HEK293 (cell line): Measurements from ENCODE around the gene GAL.
"Not testable (repeated sequence)": the region's sequence is repeated elsewhere in the genome, so short reads cannot be mapped to it uniquely, and the experiment has no call there.

ENCODE experiments used
- CTCF ChIA-PET: fragments of 350-600 bp; formaldehyde crosslinking; extraction: SDS; loops from one replicate; lab custom pipeline; 2021; ENCODE audit warnings: antibody characterized with exemption; lab: Yijun Ruan, JAX
- POLR2A ChIA-PET: fragments of 300-600 bp; formaldehyde crosslinking; extraction: SDS; loops from one replicate; lab custom pipeline; 2020; ENCODE audit warnings: antibody characterized with exemption, inconsistent platforms; lab: Yijun Ruan, JAX
- H3K27ac ChIP-seq: fragments of 200-500 bp; sonication (Bioruptor generic); 2 replicates; pipeline ENCODE4 v1.5.1; 2014; ENCODE audit warnings: low read depth, low read length, control low read depth, inconsistent platforms; ENCODE audit errors: extremely low read depth
- H3K36me3 ChIP-seq, 2 experiments: fragments of 200-500 bp in 1 of 2; sonication (Bioruptor generic) in 1 of 2; 1 replicate in 1 of 2; 2 replicates in 1 of 2; pipeline ENCODE4 v1.5.1; 2014 to 2017; ENCODE audit warnings: inconsistent platforms in 2 of 2, low read length in 2 of 2; ENCODE audit not compliant: control insufficient read depth in 2 of 2, insufficient read depth in 1 of 2
- H3K4me1 ChIP-seq: fragments of 200-500 bp; sonication (Bioruptor generic); 2 replicates; pipeline ENCODE4 v1.5.1; 2014; ENCODE audit warnings: mild to moderate bottlenecking, low read length, inconsistent platforms; ENCODE audit not compliant: control insufficient read depth, insufficient read depth
- H3K4me3 ChIP-seq: 2 replicates; pipeline ENCODE4 v1.5.1; 2011; ENCODE audit warnings: low read depth, mild to moderate bottlenecking, control low read depth, low read length, moderate library complexity
- H3K9me3 ChIP-seq: fragments of 200-500 bp; sonication (Bioruptor generic); 2 replicates; pipeline ENCODE4 v1.5.1; 2014; ENCODE audit warnings: low read depth, low read length, inconsistent platforms; ENCODE audit not compliant: control insufficient read depth, insufficient read depth
- GLI2 ChIP-seq: fragments of 450-650 bp; formaldehyde crosslinking; IDR thresholded peaks from 2 replicates; pipeline ENCODE4; 2017; ENCODE audit warnings: missing biosample characterization, missing genetic modification characterization, low read depth, borderline replicate concordance
- KLF10 ChIP-seq: fragments of 450-650 bp; IDR thresholded peaks from 2 replicates; pipeline ENCODE4 v1.5.1; 2018; ENCODE audit warnings: missing biosample characterization, mild to moderate bottlenecking, missing genetic modification characterization
- PBX3 ChIP-seq: sonication (generic); formaldehyde crosslinking; IDR thresholded peaks from 2 replicates; pipeline ENCODE4 v1.8.1; 2022; ENCODE audit warnings: mild to moderate bottlenecking, moderate library complexity, missing genetic modification reagents
- ZBTB21 ChIP-seq: fragments of 450-650 bp; formaldehyde crosslinking; IDR thresholded peaks from 2 replicates; pipeline ENCODE4 v1.5.1; 2017; ENCODE audit warnings: missing biosample characterization, missing genetic modification characterization
- ZIC2 ChIP-seq: fragments of 450-650 bp; formaldehyde crosslinking; IDR thresholded peaks from 2 replicates; pipeline ENCODE4 v1.5.1; 2016; ENCODE audit warnings: missing biosample characterization, missing genetic modification characterization
- ZNF121 ChIP-seq: fragments of 450-650 bp; formaldehyde crosslinking; IDR thresholded peaks from 2 replicates; pipeline ENCODE4 v1.5.1; 2016; ENCODE audit warnings: missing biosample characterization, missing genetic modification characterization
- ZNF223 ChIP-seq: fragments of 450-650 bp; formaldehyde crosslinking; IDR thresholded peaks from 2 replicates; pipeline ENCODE4 v1.5.1; 2016; ENCODE audit warnings: missing biosample characterization, missing genetic modification characterization
- ZNF23 ChIP-seq: fragments of 450-650 bp; formaldehyde crosslinking; IDR thresholded peaks from 2 replicates; pipeline ENCODE4 v1.5.1; 2016; ENCODE audit warnings: missing biosample characterization, missing genetic modification characterization, borderline replicate concordance
- ZNF366 ChIP-seq: fragments of 450-650 bp; formaldehyde crosslinking; conservative IDR thresholded peaks from 2 replicates; pipeline ENCODE4 v1.5.1; 2016; ENCODE audit warnings: missing biosample characterization, missing genetic modification characterization
- ZNF514 ChIP-seq: fragments of 450-650 bp; formaldehyde crosslinking; IDR thresholded peaks from 2 replicates; pipeline ENCODE4 v1.5.1; 2016; ENCODE audit warnings: missing biosample characterization, missing genetic modification characterization
- ZNF530 ChIP-seq: fragments of 450-650 bp; formaldehyde crosslinking; IDR thresholded peaks from 2 replicates; pipeline ENCODE4 v1.5.1; 2016; ENCODE audit warnings: low read depth, missing biosample characterization, missing genetic modification characterization
- ZNF785 ChIP-seq: fragments of 450-650 bp; formaldehyde crosslinking; IDR thresholded peaks from 2 replicates; pipeline ENCODE4 v1.5.1; 2016; ENCODE audit warnings: missing biosample characterization, missing genetic modification characterization
- ZNF792 ChIP-seq: fragments of 450-650 bp; formaldehyde crosslinking; IDR thresholded peaks from 2 replicates; pipeline ENCODE4 v1.5.1; 2016; ENCODE audit warnings: missing biosample characterization, missing genetic modification characterization
- ZSCAN4 ChIP-seq: fragments of 450-650 bp; formaldehyde crosslinking; IDR thresholded peaks from 2 replicates; pipeline ENCODE4 v1.5.1; 2017; ENCODE audit warnings: missing biosample characterization, missing genetic modification characterization
- TF ChIP-seq, protein P1 (sequence below): fragments of 450-650 bp; formaldehyde crosslinking; IDR thresholded peaks from 2 replicates; pipeline ENCODE4 v1.5.1; 2016; ENCODE audit warnings: missing biosample characterization, missing genetic modification characterization
- TF ChIP-seq, protein P2 (sequence below): fragments of 450-650 bp; formaldehyde crosslinking; IDR thresholded peaks from 2 replicates; pipeline ENCODE4 v1.5.1; 2016; ENCODE audit warnings: missing biosample characterization, missing genetic modification characterization

Gene GAL, protein sequence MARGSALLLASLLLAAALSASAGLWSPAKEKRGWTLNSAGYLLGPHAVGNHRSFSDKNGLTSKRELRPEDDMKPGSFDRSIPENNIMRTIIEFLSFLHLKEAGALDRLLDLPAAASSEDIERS

GRCh38 chr11:68684385-68685356 lies at the start of gene GAL:
Gene GAL (plus strand): TSS chr11:68684544. CDS start chr11:68684924, 380 bp downstream.
- no peaks in the 10 kb centered on the region; the same call in 1 of the 2 replicates for H3K4me1 ChIP-seq
- ChIA-PET POLR2A (interaction anchor here (0.6 kb wide), 1 partner anchor 269 kb away, joined by 5 read pairs; no protein-coding TSS in a partner anchor), CTCF (no interaction called here)
- H3K36me3 ChIP-seq = no peaks in the 10 kb centered on the region
- TF ChIP-seq PBX3 = no peak
- TF ChIP-seq KLF10 (tag by site-specific recombination) = no peak
- TF ChIP-seq ZBTB21 (tag by site-specific recombination) = no peak
- TF ChIP-seq ZSCAN4 (tag by site-specific recombination) = no peak
- no peak for TF ChIP-seq ZNF530 (tag by site-specific recombination)
- TF ChIP-seq, protein P1, sequence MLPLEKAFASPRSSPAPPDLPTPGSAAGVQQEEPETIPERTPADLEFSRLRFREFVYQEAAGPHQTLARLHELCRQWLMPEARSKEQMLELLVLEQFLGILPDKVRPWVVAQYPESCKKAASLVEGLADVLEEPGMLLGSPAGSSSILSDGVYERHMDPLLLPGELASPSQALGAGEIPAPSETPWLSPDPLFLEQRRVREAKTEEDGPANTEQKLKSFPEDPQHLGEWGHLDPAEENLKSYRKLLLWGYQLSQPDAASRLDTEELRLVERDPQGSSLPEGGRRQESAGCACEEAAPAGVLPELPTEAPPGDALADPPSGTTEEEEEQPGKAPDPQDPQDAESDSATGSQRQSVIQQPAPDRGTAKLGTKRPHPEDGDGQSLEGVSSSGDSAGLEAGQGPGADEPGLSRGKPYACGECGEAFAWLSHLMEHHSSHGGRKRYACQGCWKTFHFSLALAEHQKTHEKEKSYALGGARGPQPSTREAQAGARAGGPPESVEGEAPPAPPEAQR (tag by site-specific recombination) = no peak
- no peak for TF ChIP-seq ZNF223 (tag by site-specific recombination)
- no peak for TF ChIP-seq ZIC2 (tag by site-specific recombination)
- no peak for TF ChIP-seq ZNF366
- no peak for TF ChIP-seq ZNF23
- no peak for TF ChIP-seq GLI2 (tag by site-specific recombination)
- TF ChIP-seq, protein P2, sequence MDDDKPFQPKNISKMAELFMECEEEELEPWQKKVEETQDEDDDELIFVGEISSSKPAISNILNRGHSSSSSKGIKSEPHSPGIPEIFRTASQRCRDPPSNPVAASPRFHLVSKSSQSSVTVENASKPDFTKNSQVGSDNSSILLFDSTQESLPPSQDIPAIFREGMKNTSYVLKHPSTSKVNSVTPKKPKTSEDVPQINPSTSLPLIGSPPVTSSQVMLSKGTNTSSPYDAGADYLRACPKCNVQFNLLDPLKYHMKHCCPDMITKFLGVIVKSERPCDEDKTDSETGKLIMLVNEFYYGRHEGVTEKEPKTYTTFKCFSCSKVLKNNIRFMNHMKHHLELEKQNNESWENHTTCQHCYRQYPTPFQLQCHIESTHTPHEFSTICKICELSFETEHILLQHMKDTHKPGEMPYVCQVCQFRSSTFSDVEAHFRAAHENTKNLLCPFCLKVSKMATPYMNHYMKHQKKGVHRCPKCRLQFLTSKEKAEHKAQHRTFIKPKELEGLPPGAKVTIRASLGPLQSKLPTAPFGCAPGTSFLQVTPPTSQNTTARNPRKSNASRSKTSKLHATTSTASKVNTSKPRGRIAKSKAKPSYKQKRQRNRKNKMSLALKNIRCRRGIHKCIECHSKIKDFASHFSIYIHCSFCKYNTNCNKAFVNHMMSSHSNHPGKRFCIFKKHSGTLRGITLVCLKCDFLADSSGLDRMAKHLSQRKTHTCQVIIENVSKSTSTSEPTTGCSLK (tag by site-specific recombination) = no peak
- TF ChIP-seq ZNF514 (tag by site-specific recombination) = no peak
- no peak for TF ChIP-seq ZNF121 (tag by site-specific recombination)
- TF ChIP-seq ZNF785 (tag by site-specific recombination) = no peak
- TF ChIP-seq ZNF792 (tag by site-specific recombination) = no peak
- H3K9me3 ChIP-seq = no peaks in the 10 kb centered on the region
- H3K4me3 ChIP-seq = peak within 1 kb of the TSS; percentile 35
- H3K27ac ChIP-seq = peak within 1 kb of the TSS; percentile 39; the same call in 1 of the 2 replicates

DNA sequence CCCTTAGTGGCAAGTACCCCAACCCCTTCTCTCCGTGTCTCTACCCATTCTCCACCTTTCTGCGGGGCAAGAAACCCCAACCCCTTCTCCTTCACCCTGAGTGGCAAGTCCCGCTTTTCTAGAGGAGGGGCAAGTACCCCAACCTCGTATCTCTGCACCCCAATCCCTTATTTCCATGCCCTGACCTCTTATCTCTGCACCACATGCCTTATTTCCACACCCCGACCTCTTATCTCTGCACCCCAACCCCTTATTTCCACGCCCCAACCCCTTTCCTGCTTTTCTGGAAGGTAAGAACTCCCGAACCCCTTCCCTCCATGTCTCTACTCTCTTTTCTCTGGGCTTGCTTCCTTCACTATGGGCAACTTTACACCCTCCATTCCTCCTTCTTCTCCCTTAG lies 49.7 kb upstream of the GAL start:
- H3K27ac ChIP-seq, H3K9me3 ChIP-seq, H3K4me1 ChIP-seq, H3K4me3 ChIP-seq, POLR2A ChIA-PET, H3K36me3 ChIP-seq: not testable (repeated sequence)
- CTCF ChIA-PET = interaction anchor here (0.6 to 1.0 kb wide), 3 partner anchors 163 to 235 kb away, joined by 3 to 5 read pairs (median 3); no protein-coding TSS in a partner anchor

DNA sequence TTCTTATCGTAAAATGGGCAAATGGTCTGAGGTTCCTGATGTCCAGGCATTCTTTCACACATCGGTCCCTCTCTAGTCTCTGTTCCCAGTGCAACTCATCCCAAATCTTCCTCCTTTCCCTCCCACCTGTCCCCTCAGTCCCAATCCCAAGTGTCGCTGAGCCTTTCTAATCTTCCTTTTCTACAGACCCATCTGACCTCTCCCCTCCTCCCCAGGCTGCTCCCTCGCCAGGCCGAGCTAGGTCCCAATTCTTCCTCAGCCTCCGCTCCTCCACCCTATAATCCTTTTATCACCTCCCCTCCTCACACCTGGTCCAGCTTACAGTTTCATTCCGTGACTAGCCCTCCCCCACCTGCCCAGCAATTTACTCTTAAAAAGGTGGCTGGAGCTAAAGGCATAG lies 49.2 kb upstream of the GAL start:
- POLR2A ChIA-PET, H3K36me3 ChIP-seq, H3K27ac ChIP-seq, H3K4me3 ChIP-seq, H3K4me1 ChIP-seq, H3K9me3 ChIP-seq: not testable (repeated sequence)
- CTCF ChIA-PET = interaction anchor here (0.6 to 1.0 kb wide), 3 partner anchors 134 to 235 kb away, joined by 3 to 5 read pairs (median 5); no protein-coding TSS in a partner anchor

DNA sequence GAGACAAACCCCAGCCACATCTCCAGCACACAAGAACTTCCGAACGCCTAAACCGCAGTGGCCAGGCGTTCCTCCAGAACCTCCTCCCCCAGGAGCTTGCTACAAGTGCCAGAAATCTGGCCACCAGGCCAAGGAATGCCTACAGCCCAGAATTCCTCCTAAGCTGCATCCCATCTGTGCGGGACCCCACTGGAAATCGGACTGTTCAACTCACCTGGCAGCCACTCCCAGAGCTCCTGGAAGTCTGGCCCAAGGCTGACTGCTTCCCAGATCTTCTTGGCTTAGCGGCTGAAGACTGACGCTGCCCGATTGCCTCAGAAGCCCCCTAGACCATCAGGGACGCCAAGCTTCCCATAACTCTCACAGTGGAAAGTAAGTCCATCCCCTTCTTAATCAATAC lies 48.5 kb upstream of the GAL start:
- CTCF ChIA-PET = interaction anchor here (0.6 to 1.0 kb wide), 2 partner anchors 133 to 162 kb away, joined by 5 read pairs; no protein-coding TSS in a partner anchor
- POLR2A ChIA-PET, H3K4me3 ChIP-seq, H3K27ac ChIP-seq, H3K36me3 ChIP-seq, H3K4me1 ChIP-seq, H3K9me3 ChIP-seq: not testable (repeated sequence)

- H3K9me3 ChIP-seq, H3K36me3 ChIP-seq, H3K4me1 ChIP-seq, H3K4me3 ChIP-seq, H3K27ac ChIP-seq: not testable (repeated sequence)
- ChIA-PET CTCF (interaction anchor here (0.7 kb wide), 1 partner anchor 383 kb away, joined by 3 read pairs; no protein-coding TSS in a partner anchor), POLR2A (interaction anchor here (0.6 kb wide), 1 partner anchor 405 kb away, joined by 4 read pairs; no protein-coding TSS in a partner anchor)
Measured at GRCh38 chr11:68639322-68639721, 45.0 kb upstream of the GAL start.
